ENCODE measurements around the gene RNF19B.
A peak's percentile ranks its signal among the peaks of the same experiment; 100 is the strongest.
"Not testable (repeated sequence)": the region's sequence is repeated elsewhere in the genome, so short reads cannot be mapped to it uniquely, and the experiment has no call there.

RNF19B gene

GRCh38 chr1:33001282-33001681 is 36.7 kb upstream of the RNF19B start:
- DNase-seq (ENCODE audit: low read depth in 2 of 2): no peak
- TF ChIP-seq CTCF (IDR thresholded peaks at IDR 0.05; ENCODE audit: low read depth, low read length): peak; percentile 8
- no peak overlapping the region for H3K4me3 ChIP-seq (replicated peaks in 1 of 2; ENCODE audit: low read depth in 2 of 2, low read length in 2 of 2)

- H3K4me3 ChIP-seq (replicated peaks in 1 of 2; ENCODE audit: low read depth in 2 of 2, low read length in 2 of 2): no peak overlapping the region
- TF ChIP-seq CTCF (IDR thresholded peaks at IDR 0.05; ENCODE audit: low read depth, low read length): no peak
- no peak for DNase-seq (ENCODE audit: low read depth in 2 of 2)
These were observed 35.9 kb upstream of the RNF19B start for GRCh38 chr1:33000427-33001026.

DNA sequence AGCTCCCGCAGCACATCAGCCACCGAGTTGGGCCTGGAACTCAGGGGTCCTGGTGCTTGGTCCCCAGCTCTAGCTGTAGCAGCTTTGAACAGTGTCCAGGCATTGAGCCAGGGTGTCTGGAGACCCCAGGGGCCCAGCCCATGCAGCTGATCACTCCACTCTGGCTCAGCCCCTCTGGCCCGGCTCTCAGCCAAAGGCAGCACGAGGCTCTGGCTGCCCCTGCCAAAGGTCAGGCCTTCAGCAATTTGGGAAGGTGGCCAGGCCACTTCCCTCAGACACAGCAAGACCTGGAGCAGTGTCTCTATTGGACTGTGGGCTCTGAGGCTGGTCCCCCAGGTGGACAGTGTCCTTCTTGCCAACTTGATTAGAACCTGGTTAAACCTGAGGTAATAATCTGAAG is 34.4 kb upstream of the RNF19B start:
- H3K4me3 ChIP-seq (replicated peaks in 1 of 2; ENCODE audit: low read depth in 2 of 2, low read length in 2 of 2): no peak overlapping the region
- DNase-seq (ENCODE audit: low read depth in 2 of 2): peak in 1 of 2 donors; percentile 65
- TF ChIP-seq CTCF (IDR thresholded peaks at IDR 0.05; ENCODE audit: low read depth, low read length): no peak

GRCh38 chr1:32998064-32998463 is 33.5 kb upstream of the RNF19B start:
- no peak overlapping the region for H3K4me3 ChIP-seq (replicated peaks in 1 of 2; ENCODE audit: low read depth in 2 of 2, low read length in 2 of 2)
- peak in 1 of 2 donors; percentile 45 for DNase-seq (ENCODE audit: low read depth in 2 of 2)
- no peak for TF ChIP-seq CTCF (IDR thresholded peaks at IDR 0.05; ENCODE audit: low read depth, low read length)

- H3K4me3 ChIP-seq (replicated peaks in 1 of 2; ENCODE audit: low read depth in 2 of 2, low read length in 2 of 2): no peak overlapping the region
- peak; percentile 75 to 93 for DNase-seq (ENCODE audit: low read depth in 2 of 2)
- no peak for TF ChIP-seq CTCF (IDR thresholded peaks at IDR 0.05; ENCODE audit: low read depth, low read length)
These were observed 32.8 kb upstream of the RNF19B start for GRCh38 chr1:32997381-32997891.

DNA sequence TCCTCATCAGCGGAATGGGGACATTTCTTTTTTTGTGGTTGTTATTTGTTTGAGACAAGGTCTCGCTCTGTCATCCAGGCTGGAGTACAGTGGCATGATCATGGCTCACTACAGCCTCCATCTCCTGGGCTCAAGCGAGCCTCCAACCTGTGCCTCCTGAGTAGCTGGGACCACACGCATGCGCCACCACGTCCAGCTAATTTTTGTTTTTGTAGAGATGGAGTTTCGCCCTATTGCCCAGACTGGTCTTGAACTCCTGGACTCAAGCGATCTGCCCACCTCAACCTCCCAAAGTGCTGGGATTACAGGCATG is 28.7 kb upstream of the RNF19B start:
- H3K4me3 ChIP-seq (replicated peaks in 1 of 2; ENCODE audit: low read depth in 2 of 2, low read length in 2 of 2); DNase-seq (ENCODE audit: low read depth in 2 of 2): not testable (repeated sequence)

- H3K4me3 ChIP-seq (replicated peaks in 1 of 2; ENCODE audit: low read depth in 2 of 2, low read length in 2 of 2): no peak overlapping the region
- TF ChIP-seq CTCF (IDR thresholded peaks at IDR 0.05; ENCODE audit: low read depth, low read length): no peak
- peak; percentile 96 to 99 for DNase-seq (ENCODE audit: low read depth in 2 of 2)
These were observed 28.1 kb upstream of the RNF19B start for GRCh38 chr1:32992489-32993323.

Measured in cardiac fibroblast (primary cell).